ENCODE data around the gene DCHS2. TPM values are rescaled to one million over a fixed set of nuclear protein-coding genes. Genes with fewer than 3 reads are reported as not detected.

Gene DCHS2
- total and polyA plus RNA-seq, 2 of the 8 experiments (the other 6 are each of a cell fraction or from before 2014, with no cell fraction given), result 0.54 to 2.6 TPM

DNA sequence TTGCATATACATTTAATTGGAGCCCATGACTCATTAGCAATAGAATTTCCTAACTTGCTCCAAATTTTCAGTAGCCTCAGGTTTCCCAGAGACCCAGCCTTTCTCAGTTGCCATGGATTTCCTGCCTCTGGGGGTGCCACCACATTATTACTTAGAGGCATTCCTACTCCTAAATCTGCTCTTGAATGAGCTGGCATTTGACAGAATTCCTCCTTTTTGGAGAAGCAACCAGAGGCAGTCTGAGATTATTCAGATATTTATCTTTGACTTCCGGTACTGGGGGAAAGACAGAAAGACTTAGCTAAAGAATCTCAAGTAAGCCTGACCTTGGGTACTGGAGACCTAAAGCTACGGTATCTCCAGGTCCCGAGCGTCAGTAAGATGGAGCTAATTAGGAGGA lies 76.3 kb downstream of the DCHS2 start (continued):
- TF ChIP-seq, protein P1, sequence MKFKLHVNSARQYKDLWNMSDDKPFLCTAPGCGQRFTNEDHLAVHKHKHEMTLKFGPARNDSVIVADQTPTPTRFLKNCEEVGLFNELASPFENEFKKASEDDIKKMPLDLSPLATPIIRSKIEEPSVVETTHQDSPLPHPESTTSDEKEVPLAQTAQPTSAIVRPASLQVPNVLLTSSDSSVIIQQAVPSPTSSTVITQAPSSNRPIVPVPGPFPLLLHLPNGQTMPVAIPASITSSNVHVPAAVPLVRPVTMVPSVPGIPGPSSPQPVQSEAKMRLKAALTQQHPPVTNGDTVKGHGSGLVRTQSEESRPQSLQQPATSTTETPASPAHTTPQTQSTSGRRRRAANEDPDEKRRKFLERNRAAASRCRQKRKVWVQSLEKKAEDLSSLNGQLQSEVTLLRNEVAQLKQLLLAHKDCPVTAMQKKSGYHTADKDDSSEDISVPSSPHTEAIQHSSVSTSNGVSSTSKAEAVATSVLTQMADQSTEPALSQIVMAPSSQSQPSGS (IDR thresholded peaks at IDR 0.05; ENCODE audit: low read length), result no peak
- TF ChIP-seq ASH2L (IDR thresholded peaks at IDR 0.05; ENCODE audit: low read length) (no peak), SIX5 (IDR thresholded peaks at IDR 0.05; ENCODE audit: low read depth, low read length) (no peak), RFX5 (IDR thresholded peaks at IDR 0.05; ENCODE audit: borderline replicate concordance, low read depth, low read length) (no peak), TEAD4 (IDR thresholded peaks at IDR 0.05; ENCODE audit: low read depth, low read length) (no peak), SIN3A (conservative IDR thresholded peaks at IDR 0.05 in 1 of 2, IDR thresholded peaks at IDR 0.05 in 1 of 2; ENCODE audit: low read depth in 1 of 2, low read length in 2 of 2) (no peak)

Data from H1 (cell line).